ENCODE results near the gene CCDC136.

The CCDC136 gene

DNA sequence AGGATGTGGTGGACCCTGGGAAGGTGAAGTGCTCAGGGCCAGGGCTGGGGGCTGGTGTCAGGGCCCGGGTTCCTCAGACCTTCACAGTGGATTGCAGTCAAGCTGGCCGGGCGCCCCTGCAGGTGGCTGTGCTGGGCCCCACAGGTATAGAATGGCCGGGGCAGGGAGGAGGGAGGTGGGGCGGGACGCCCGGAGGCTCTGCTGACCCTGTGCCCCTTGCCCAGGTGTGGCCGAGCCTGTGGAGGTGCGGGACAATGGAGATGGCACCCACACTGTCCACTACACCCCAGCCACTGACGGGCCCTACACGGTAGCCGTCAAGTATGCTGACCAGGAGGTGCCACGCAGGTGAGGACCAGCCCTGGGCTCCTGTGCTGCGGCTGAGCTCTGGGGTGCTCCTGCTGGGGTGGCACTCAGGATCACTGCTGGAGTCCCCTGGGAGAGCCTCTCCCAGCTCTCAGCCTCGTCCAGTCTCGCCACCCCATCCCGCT lies 56.0 kb downstream of the CCDC136 start:
- H3K79me2 ChIP-seq (ENCODE audit: control insufficient read depth, low read length), result no peaks in the 10 kb centered on the region
- no peaks in the 10 kb centered on the region for H3K27me3 ChIP-seq (ENCODE audit: control insufficient read depth, low read length)
- no peaks in the 10 kb centered on the region for H3K36me3 ChIP-seq (ENCODE audit: control insufficient read depth, low read length)
- H3K4me2 ChIP-seq (ENCODE audit: low read length), result no peak overlapping the region
- no peaks in the 10 kb centered on the region for H3K9me2 ChIP-seq (replicated peaks; ENCODE audit: control insufficient read depth, low read length)
- H3K4me3 ChIP-seq (ENCODE audit: low read length), result no peak overlapping the region
- no peaks in the 10 kb centered on the region for H3K4me1 ChIP-seq (ENCODE audit: control insufficient read depth, low read length)
- no peaks in the 10 kb centered on the region for H3F3A ChIP-seq (ENCODE audit: control insufficient read depth, insufficient read depth)
- TF ChIP-seq, protein P1, sequence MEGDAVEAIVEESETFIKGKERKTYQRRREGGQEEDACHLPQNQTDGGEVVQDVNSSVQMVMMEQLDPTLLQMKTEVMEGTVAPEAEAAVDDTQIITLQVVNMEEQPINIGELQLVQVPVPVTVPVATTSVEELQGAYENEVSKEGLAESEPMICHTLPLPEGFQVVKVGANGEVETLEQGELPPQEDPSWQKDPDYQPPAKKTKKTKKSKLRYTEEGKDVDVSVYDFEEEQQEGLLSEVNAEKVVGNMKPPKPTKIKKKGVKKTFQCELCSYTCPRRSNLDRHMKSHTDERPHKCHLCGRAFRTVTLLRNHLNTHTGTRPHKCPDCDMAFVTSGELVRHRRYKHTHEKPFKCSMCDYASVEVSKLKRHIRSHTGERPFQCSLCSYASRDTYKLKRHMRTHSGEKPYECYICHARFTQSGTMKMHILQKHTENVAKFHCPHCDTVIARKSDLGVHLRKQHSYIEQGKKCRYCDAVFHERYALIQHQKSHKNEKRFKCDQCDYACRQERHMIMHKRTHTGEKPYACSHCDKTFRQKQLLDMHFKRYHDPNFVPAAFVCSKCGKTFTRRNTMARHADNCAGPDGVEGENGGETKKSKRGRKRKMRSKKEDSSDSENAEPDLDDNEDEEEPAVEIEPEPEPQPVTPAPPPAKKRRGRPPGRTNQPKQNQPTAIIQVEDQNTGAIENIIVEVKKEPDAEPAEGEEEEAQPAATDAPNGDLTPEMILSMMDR (IDR thresholded peaks at IDR 0.05; ENCODE audit: low read depth, low read length, poor library complexity, severe bottlenecking), result no peak
- TF ChIP-seq EZH2phosphoT487 (IDR thresholded peaks at IDR 0.05; ENCODE audit: borderline replicate concordance, low read length), result no peak
- H4K20me1 ChIP-seq (ENCODE audit: control insufficient read depth, insufficient read depth, low read depth, low read length), result no peaks in the 10 kb centered on the region
- H3K9me3 ChIP-seq (ENCODE audit: control insufficient read depth, insufficient read depth, low read length), result no peaks in the 10 kb centered on the region
- H3K27ac ChIP-seq (ENCODE audit: low read depth, low read length), result no peak overlapping the region

DNA sequence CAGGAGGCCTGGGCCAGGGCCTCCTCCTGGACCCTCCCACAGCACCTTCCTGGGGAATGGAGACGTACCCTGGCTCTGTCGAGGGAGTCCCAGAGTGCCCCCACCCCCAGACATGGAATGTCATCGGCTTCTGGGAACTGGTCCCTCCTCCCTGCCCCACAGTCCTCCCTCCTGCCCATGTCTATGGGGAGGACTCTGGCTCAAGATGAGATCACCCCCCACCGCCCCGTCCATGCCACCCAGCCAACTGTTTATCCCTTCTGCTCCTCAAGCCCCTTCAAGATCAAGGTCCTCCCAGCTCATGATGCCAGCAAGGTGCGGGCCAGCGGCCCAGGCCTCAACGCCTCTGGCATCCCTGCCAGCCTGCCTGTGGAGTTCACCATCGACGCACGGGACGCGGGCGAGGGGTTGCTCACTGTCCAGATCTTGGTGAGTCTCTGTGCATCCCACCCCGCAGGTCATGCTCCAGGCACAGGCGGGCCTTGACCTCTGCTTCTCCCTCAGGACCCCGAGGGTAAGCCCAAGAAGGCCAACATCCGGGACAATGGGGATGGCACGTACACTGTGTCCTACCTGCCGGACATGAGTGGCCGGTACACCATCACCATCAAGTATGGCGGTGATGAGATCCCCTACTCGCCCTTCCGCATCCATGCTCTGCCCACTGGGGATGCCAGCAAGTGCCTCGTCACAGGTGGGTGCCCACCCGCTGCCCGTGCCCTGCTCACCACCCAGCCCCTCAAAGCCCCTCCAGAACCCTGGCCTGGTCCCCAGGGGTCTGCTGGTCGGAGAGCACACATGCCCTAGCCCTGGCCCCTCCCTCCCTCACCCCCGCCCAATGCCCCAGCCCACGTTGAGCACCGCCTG lies 56.8 kb downstream of the CCDC136 start:
- H3K36me3 ChIP-seq (ENCODE audit: control insufficient read depth, low read length), result no peaks in the 10 kb centered on the region
- no peaks in the 10 kb centered on the region for H3F3A ChIP-seq (ENCODE audit: control insufficient read depth, insufficient read depth)
- no peak overlapping the region for H3K27ac ChIP-seq (ENCODE audit: low read depth, low read length)
- no peaks in the 10 kb centered on the region for H3K9me2 ChIP-seq (replicated peaks; ENCODE audit: control insufficient read depth, low read length)
- H3K4me1 ChIP-seq (ENCODE audit: control insufficient read depth, low read length), result no peaks in the 10 kb centered on the region
- no peaks in the 10 kb centered on the region for H3K9me3 ChIP-seq (ENCODE audit: control insufficient read depth, insufficient read depth, low read length)
- no peaks in the 10 kb centered on the region for H4K20me1 ChIP-seq (ENCODE audit: control insufficient read depth, insufficient read depth, low read depth, low read length)
- TF ChIP-seq, protein P1 (IDR thresholded peaks at IDR 0.05; ENCODE audit: low read depth, low read length, poor library complexity, severe bottlenecking), result no peak
- TF ChIP-seq EZH2phosphoT487 (IDR thresholded peaks at IDR 0.05; ENCODE audit: borderline replicate concordance, low read length), result no peak
- no peak overlapping the region for H3K4me3 ChIP-seq (ENCODE audit: low read length)
- no peaks in the 10 kb centered on the region for H3K79me2 ChIP-seq (ENCODE audit: control insufficient read depth, low read length)
- H3K27me3 ChIP-seq (ENCODE audit: control insufficient read depth, low read length), result no peaks in the 10 kb centered on the region
- no peak overlapping the region for H3K4me2 ChIP-seq (ENCODE audit: low read length)

DNA sequence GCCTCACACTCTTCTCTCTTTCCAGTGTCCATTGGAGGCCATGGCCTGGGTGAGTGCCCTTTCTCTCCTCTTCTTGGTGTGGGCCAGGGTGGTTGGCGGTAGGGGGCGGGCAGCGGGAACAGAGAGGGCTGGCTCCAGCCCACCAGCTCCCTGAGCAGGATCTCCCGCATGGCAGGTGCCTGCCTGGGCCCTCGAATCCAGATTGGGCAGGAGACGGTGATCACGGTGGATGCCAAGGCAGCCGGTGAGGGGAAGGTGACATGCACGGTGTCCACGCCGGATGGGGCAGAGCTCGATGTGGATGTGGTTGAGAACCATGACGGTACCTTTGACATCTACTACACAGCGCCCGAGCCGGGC lies 57.4 kb downstream of the CCDC136 start:
- no peak overlapping the region for H3K27ac ChIP-seq (ENCODE audit: low read depth, low read length)
- H3K9me3 ChIP-seq (ENCODE audit: control insufficient read depth, insufficient read depth, low read length), result no peaks in the 10 kb centered on the region
- TF ChIP-seq, protein P1 (IDR thresholded peaks at IDR 0.05; ENCODE audit: low read depth, low read length, poor library complexity, severe bottlenecking), result no peak
- no peak for TF ChIP-seq EZH2phosphoT487 (IDR thresholded peaks at IDR 0.05; ENCODE audit: borderline replicate concordance, low read length)
- no peaks in the 10 kb centered on the region for H3K4me1 ChIP-seq (ENCODE audit: control insufficient read depth, low read length)
- no peaks in the 10 kb centered on the region for H3F3A ChIP-seq (ENCODE audit: control insufficient read depth, insufficient read depth)
- H4K20me1 ChIP-seq (ENCODE audit: control insufficient read depth, insufficient read depth, low read depth, low read length), result no peaks in the 10 kb centered on the region
- no peaks in the 10 kb centered on the region for H3K27me3 ChIP-seq (ENCODE audit: control insufficient read depth, low read length)
- H3K9me2 ChIP-seq (replicated peaks; ENCODE audit: control insufficient read depth, low read length), result no peaks in the 10 kb centered on the region
- H3K79me2 ChIP-seq (ENCODE audit: control insufficient read depth, low read length), result no peaks in the 10 kb centered on the region
- H3K4me3 ChIP-seq (ENCODE audit: low read length), result no peak overlapping the region
- no peak overlapping the region for H3K4me2 ChIP-seq (ENCODE audit: low read length)
- H3K36me3 ChIP-seq (ENCODE audit: control insufficient read depth, low read length), result no peaks in the 10 kb centered on the region
